HL-60 (cell line): ENCODE data around the gene SLPI.

Experiments
- CTCF ChIP-seq: IDR thresholded peaks from one replicate; pipeline ENCODE4 v1.5.1; 2011; ENCODE audit warnings: low read length, control low read depth, inconsistent platforms; ENCODE audit not compliant: insufficient read depth
- GABPA ChIP-seq: IDR thresholded peaks from 2 replicates; pipeline ENCODE4 v1.6.1; 2012; ENCODE audit warnings: low read depth
- POLR2AphosphoS5 ChIP-seq: IDR thresholded peaks from 2 replicates; pipeline ENCODE4 v1.6.1; 2012; ENCODE audit warnings: low read depth

GRCh38 chr20:45257711-45258110 is 3.3 kb upstream of the SLPI start:
- TF ChIP-seq CTCF (no peak), GABPA (no peak), POLR2AphosphoS5 (no peak)
